Caco-2 (cell line): ENCODE data around the gene KIAA1958. TPM values are rescaled to one million over a fixed set of nuclear protein-coding genes. Genes with fewer than 3 reads are reported as not detected.

Experiments used
- BruUV-seq: library from RNA; stranded (reverse); fragments of 400-500 nt; replicated peaks from 2 replicates; lab custom pipeline; 2021; lab: Mats Ljungman, UMichigan
- CTCF ChIA-PET: fragments of 300-600 bp; sonication (Branson Sonifier 250); formaldehyde crosslinking; loops from one replicate; lab custom pipeline; 2022; ENCODE audit warnings: antibody characterized with exemption; lab: Charles Lee
- POLR2A ChIA-PET: fragments of 300-600 bp; sonication (Branson Sonifier 250); formaldehyde crosslinking; loops from one replicate; lab custom pipeline; 2022; ENCODE audit warnings: antibody characterized with exemption; lab: Charles Lee
- DNase-seq, 2 experiments: peaks; one replicate each; pipeline versions ENCODE4 v3.0.0 to v3.0.0-alpha.2; 2020 to 2022
- H3K27me3 ChIP-seq: replicated peaks from 2 replicates; pipeline ENCODE4 v1.6.0; 2011; ENCODE audit warnings: low read length; ENCODE audit not compliant: control insufficient read depth, insufficient read depth
- H3K36me3 ChIP-seq: 2 replicates; pipeline ENCODE4 v1.5.1; 2011; ENCODE audit warnings: low read length; ENCODE audit not compliant: control insufficient read depth, insufficient read depth
- H3K4me1 ChIP-seq: fragments of 250-450 bp; sonication (Bioruptor Pico); 2 replicates; pipeline ENCODE4 v1.5.1; 2020; ENCODE audit warnings: mild to moderate bottlenecking
- H3K4me3 ChIP-seq: 2 replicates; pipeline ENCODE4 v1.5.1; 2011; ENCODE audit warnings: low read depth, mild to moderate bottlenecking, control low read depth, low read length
- H3K9me3 ChIP-seq: fragments of 250-450 bp; sonication (Bioruptor Pico); 2 replicates; pipeline ENCODE4 v1.5.1; 2020; ENCODE audit warnings: mild to moderate bottlenecking, moderate library complexity
- H3K27ac Mint-ChIP-seq: one replicate; pipeline ENCODE4 v1.8.0; 2022; ENCODE audit warnings: mixed read lengths; ENCODE audit not compliant: unreplicated experiment
- H3K27me3 Mint-ChIP-seq: one replicate; pipeline ENCODE4 v1.8.0; 2022; ENCODE audit warnings: mixed read lengths; ENCODE audit not compliant: insufficient read depth, unreplicated experiment
- H3K36me3 Mint-ChIP-seq: one replicate; pipeline ENCODE4 v1.8.0; 2022; ENCODE audit warnings: mild to moderate bottlenecking, mixed read lengths; ENCODE audit not compliant: insufficient read depth, unreplicated experiment
- H3K4me1 Mint-ChIP-seq: one replicate; pipeline ENCODE4 v1.8.0; 2022; ENCODE audit warnings: low read depth, mixed read lengths; ENCODE audit not compliant: unreplicated experiment
- H3K4me3 Mint-ChIP-seq: one replicate; pipeline ENCODE4 v1.8.0; 2022; ENCODE audit warnings: mild to moderate bottlenecking, moderate library complexity, mixed read lengths; ENCODE audit not compliant: unreplicated experiment
- H3K9me3 Mint-ChIP-seq: one replicate; pipeline ENCODE4 v1.8.0; 2022; ENCODE audit warnings: mixed read lengths; ENCODE audit not compliant: unreplicated experiment
- intact Hi-C: fragments of 100-400 bp; cut with micrococcal nuclease; formaldehyde crosslinking; loops from one replicate; pipeline ENCODE4 v1.10.0; 2022; ENCODE audit not compliant: unreplicated experiment
- total RNA-seq: library from RNA; stranded (reverse); gene quantifications from 2 replicates; pipeline ENCODE4 v1.2.3, GENCODE V29; 2022
- TF ChIP-seq, protein P1 (sequence below), 2 experiments: fragments of 200-600 bp in 1 of 2; IDR thresholded peaks; 1 replicate in 1 of 2; 2 replicates in 1 of 2; pipeline versions ENCODE4 v1.5.1 to v1.8.0; 2011 to 2022; ENCODE audit warnings: antibody characterized with exemption in 1 of 2, control low read depth in 1 of 2, inconsistent platforms in 1 of 2, low read depth in 1 of 2, low read length in 1 of 2, mild to moderate bottlenecking in 1 of 2, moderate library complexity in 1 of 2; ENCODE audit not compliant: insufficient read depth in 1 of 2, severe bottlenecking in 1 of 2, unreplicated experiment in 1 of 2

Gene KIAA1958
- total RNA-seq, 1 experiment from 2014 or later = 20.0 TPM

DNA sequence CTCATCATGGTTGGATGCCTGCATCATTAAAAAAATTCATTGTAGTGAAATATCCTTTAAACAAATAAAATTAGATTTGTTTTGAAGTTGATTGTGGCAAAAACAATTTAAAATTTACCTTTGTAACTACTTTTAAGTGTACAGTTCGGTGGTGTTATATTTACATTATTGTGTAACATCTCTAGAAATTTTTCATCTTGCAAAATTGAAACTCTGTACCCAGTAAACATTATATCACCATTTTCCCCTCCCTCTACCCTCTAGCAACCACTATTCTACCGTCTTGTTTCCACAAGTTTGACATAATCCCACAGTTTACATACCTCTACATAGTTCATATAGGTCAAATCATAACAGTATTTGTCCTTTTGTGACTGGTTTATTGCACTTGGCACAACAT, 2.0 kb upstream of the KIAA1958 start:
- Mint-ChIP-seq H3K9me3 (no peaks in the 10 kb centered on the region), H3K27ac (no peak overlapping the region), H3K36me3 (peaks cover 19% of the 10 kb centered on the region), H3K4me1 (peaks cover 23% of the 10 kb centered on the region), H3K27me3 (no peaks in the 10 kb centered on the region), H3K4me3 (no peak overlapping the region)
- no peaks in the 10 kb centered on the region for H3K27me3 ChIP-seq
- POLR2A ChIA-PET = no interaction called here
- DNase-seq = no peak
- H3K36me3 ChIP-seq = no peaks in the 10 kb centered on the region
- H3K4me1 ChIP-seq = peaks cover 15% of the 10 kb centered on the region
- no peaks in the 10 kb centered on the region for H3K9me3 ChIP-seq
- no TSS peak for BruUV-seq
- intact Hi-C loops = loop anchor here (5.0 kb wide), 1 partner anchor 183 kb away; no protein-coding TSS in a partner anchor
- no peak overlapping the region for H3K4me3 ChIP-seq
- CTCF ChIA-PET = no interaction called here
- TF ChIP-seq, protein P1, sequence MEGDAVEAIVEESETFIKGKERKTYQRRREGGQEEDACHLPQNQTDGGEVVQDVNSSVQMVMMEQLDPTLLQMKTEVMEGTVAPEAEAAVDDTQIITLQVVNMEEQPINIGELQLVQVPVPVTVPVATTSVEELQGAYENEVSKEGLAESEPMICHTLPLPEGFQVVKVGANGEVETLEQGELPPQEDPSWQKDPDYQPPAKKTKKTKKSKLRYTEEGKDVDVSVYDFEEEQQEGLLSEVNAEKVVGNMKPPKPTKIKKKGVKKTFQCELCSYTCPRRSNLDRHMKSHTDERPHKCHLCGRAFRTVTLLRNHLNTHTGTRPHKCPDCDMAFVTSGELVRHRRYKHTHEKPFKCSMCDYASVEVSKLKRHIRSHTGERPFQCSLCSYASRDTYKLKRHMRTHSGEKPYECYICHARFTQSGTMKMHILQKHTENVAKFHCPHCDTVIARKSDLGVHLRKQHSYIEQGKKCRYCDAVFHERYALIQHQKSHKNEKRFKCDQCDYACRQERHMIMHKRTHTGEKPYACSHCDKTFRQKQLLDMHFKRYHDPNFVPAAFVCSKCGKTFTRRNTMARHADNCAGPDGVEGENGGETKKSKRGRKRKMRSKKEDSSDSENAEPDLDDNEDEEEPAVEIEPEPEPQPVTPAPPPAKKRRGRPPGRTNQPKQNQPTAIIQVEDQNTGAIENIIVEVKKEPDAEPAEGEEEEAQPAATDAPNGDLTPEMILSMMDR (IDR thresholded peaks at IDR 0.05; ENCODE audit: insufficient read depth in 1 of 2, low read depth in 1 of 2, low read length in 1 of 2, severe bottlenecking in 1 of 2, unreplicated experiment in 1 of 2) = no peak

GRCh38 chr9:112485574-112485973, 1.1 kb upstream of the KIAA1958 start:
- no peaks in the 10 kb centered on the region for H3K27me3 Mint-ChIP-seq
- no peaks in the 10 kb centered on the region for H3K27me3 ChIP-seq
- H3K9me3 Mint-ChIP-seq = no peaks in the 10 kb centered on the region
- intact Hi-C loops = loop anchor here (5.0 kb wide), 1 partner anchor 182 kb away; no protein-coding TSS in a partner anchor
- peaks cover 32% of the 10 kb centered on the region for H3K4me1 Mint-ChIP-seq
- H3K27ac Mint-ChIP-seq = peak overlapping the region; percentile 98
- POLR2A ChIA-PET = no interaction called here
- CTCF ChIA-PET = no interaction called here
- peak overlapping the region; percentile 99 for H3K4me3 Mint-ChIP-seq
- peaks cover 19% of the 10 kb centered on the region for H3K36me3 Mint-ChIP-seq
- TSS peak; percentile 67 for BruUV-seq
- H3K36me3 ChIP-seq = no peaks in the 10 kb centered on the region
- peaks cover 25% of the 10 kb centered on the region for H3K4me1 ChIP-seq
- TF ChIP-seq, protein P1 (IDR thresholded peaks at IDR 0.05; ENCODE audit: insufficient read depth in 1 of 2, low read depth in 1 of 2, low read length in 1 of 2, severe bottlenecking in 1 of 2, unreplicated experiment in 1 of 2) = no peak
- H3K4me3 ChIP-seq = peak overlapping the region; percentile 66
- no peaks in the 10 kb centered on the region for H3K9me3 ChIP-seq
- DNase-seq = no peak

GRCh38 chr9:112487008-112487798, 576 bp downstream of the KIAA1958 start:
- H3K36me3 ChIP-seq = no peaks in the 10 kb centered on the region
- H3K27me3 ChIP-seq = no peaks in the 10 kb centered on the region
- BruUV-seq = no TSS peak
- Mint-ChIP-seq H3K27me3 (no peaks in the 10 kb centered on the region), H3K27ac (peak overlapping the region; percentile 56), H3K4me1 (peaks cover 33% of the 10 kb centered on the region), H3K4me3 (peak overlapping the region; percentile 99), H3K36me3 (peaks cover 21% of the 10 kb centered on the region), H3K9me3 (peaks cover 3% of the 10 kb centered on the region)
- TF ChIP-seq, protein P1 (IDR thresholded peaks at IDR 0.05; ENCODE audit: insufficient read depth in 1 of 2, low read depth in 1 of 2, low read length in 1 of 2, severe bottlenecking in 1 of 2, unreplicated experiment in 1 of 2) = no peak
- peak; percentile 64 to 78 for DNase-seq
- peaks cover 25% of the 10 kb centered on the region for H3K4me1 ChIP-seq
- CTCF ChIA-PET = no interaction called here
- POLR2A ChIA-PET = interaction anchor here (0.7 kb wide), 1 partner anchor 231 kb away, joined by 4 read pairs; the partner anchor contains the start of gene INIP
- H3K9me3 ChIP-seq = 0 out of 2 replicates have a peak, but pooled peaks cover 3% of the 10 kb centered on the region
- H3K4me3 ChIP-seq = peak overlapping the region; percentile 64
- intact Hi-C loops = loop anchor here (2.0 to 5.0 kb wide), 2 partner anchors 180 to 224 kb away; no protein-coding TSS in a partner anchor
